SKM-1 (cell line): ENCODE data around the gene GALNTL6.

Experiments used
- DNase-seq: peaks from one replicate; lab custom pipeline; 2025; ENCODE audit not compliant: unreplicated experiment; lab: John Stamatoyannopoulos, UW

The GALNTL6 gene

DNA sequence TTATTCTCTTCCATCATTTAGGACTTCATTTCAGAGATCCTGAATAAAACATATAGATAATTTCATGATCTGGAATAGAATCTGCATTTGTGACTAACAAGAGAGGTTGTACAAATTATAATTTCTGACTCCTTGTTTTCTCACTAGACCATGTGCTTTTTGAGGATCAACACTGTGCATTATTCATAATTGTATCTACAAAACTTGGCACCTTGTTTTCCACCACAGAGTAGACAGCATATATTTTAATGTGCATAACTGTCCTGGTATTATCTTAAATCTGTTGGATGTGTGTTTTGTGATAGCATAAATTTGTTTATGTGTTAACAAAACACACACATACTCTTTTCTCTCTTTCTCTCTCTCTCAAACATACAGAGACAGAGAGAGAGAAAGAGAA lies 840.5 kb downstream of the GALNTL6 start:
- no peak for DNase-seq

DNA sequence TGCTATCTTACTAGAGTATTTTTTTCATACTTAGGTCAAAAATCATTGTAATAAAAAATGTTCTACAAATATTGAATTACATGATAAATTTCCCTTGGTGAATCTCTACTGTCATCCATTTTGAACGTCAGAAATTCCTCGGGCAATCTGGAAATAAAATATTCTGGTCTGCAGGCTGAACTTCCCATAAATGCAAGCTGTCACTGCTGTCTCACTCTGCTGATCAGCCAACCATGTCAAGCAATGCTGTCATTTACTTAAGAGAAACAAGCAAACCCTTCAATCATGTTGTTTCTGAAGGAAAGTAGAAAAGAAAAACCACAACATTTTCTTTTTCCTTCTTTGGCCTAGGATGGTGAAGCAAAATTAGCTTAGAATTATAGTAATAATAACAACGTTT lies 841.3 kb downstream of the GALNTL6 start:
- no peak for DNase-seq

DNA sequence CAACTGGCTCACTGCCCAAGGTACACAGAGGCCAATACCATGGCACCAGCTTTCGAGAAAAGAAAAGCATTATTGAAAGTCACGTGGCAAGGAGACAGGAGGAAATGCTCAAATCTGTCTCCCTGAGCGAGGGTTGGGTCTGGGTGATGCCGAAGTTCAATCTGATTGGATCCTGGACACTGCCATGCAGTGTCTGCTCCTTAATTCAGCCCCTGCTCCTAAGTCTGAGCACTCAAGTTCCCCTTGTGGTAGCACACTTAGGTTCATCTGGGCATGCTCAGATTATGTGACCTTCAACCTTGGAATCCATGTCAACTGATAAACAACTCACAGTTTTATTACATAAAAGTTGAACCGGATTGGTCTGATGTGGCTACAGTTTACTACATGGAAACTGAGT lies 842.9 kb downstream of the GALNTL6 start:
- no peak for DNase-seq

DNA sequence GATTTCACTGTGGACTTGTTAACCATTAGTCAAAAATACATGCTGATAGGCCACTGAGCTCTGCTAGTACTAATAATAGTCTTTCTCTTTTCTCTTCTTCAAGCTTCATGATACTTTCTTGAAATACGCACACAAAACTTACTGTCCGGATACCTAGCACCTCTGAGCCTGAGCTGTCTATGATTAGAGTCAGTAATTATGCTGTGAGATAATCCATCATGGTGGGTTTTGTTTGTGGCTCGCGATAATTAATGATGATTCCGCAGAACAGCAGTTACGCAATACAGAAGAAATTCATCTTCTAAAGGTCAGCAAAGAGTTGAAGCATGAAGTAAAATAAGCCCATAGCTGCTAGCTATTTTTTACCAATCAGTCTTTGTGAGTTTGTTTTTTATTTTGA lies 843.9 kb downstream of the GALNTL6 start:
- no peak for DNase-seq

DNA sequence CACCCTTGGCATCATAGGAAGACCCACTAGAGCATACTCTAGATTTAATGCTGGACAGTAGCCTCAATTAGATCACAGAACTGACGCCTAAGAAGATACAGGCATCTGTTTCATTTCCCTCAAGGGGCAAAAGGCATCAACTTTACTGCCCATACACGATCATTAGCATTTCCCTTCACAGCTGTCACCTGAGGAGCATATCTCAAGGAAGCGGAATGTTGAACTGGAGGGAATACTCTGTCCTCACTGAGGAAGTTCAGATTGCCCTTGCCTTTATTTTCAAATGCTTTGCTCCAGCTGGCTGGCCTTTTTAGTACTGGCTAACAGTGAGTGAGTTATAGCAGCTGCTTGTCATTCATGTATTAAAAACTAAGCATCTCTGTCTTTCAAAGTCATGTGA lies 847.0 kb downstream of the GALNTL6 start:
- no peak for DNase-seq

DNA sequence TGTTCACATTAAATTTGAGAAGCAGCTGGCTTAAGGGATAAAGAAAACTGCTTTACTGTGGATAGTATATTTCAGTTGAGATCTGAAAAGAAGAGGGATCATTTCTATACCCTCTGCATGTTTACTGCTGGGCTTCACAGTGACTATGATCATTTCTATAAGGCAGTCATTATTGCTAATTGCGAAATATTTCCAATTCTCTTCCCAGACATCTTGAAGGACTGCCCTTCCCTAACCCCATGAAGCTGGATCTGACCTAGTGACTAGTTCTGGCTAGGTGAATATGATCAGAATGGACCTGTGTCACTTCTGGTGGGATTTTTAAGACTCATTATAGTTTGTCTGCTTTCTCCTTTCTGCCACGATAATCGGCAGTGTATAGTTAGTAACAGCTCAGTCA lies 848.9 kb downstream of the GALNTL6 start:
- no peak for DNase-seq

DNA sequence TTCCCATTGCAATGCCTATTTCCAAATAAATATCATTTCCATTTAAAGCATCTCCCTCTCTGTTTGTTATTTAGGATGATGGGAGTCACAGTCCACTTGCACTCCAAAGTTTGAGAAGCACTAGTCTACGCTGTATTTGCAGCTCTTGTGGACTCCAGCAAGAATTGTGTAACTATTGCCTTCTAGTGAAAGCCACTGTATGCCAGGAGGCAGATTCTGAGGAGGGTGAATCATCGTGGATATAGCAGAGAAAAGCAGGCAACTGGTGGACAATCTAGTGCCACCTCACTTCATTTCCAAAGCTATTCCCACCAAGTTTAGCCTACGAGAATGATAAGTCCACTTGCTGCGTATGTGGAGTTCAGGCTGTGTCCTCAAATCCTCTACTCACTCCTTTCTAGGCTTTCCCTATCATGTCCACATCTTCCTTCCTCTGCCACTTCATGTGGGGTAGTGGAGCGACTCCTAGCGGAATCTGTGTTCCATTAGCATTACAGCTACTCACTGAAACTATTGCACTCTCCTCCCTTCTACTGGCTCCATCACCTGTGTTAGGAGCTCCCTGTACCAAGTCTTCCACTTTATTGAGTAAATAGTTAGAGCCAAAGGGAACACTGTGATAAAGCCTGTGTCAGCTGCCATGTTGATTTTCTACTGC lies 853.6 kb downstream of the GALNTL6 start:
- no peak for DNase-seq

DNA sequence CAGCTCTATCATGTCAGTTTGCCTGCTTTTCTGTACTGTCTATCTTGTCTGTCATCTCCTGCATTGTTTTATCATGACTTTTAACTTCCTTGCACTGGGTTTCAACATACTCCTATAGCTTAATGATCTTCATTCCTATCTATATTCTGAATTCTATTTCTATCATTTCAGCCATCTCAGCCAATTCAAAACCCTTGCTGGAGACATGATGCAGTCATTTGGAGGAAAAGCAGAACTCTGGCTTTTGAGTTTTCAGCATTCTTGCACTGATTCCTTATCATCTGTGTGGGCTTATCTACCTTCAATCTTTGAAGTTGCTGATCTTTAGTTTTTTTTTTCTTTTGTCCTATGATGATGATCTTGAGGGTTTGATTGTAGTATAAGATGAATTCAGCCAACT lies 861.6 kb downstream of the GALNTL6 start:
- no peak for DNase-seq

DNA sequence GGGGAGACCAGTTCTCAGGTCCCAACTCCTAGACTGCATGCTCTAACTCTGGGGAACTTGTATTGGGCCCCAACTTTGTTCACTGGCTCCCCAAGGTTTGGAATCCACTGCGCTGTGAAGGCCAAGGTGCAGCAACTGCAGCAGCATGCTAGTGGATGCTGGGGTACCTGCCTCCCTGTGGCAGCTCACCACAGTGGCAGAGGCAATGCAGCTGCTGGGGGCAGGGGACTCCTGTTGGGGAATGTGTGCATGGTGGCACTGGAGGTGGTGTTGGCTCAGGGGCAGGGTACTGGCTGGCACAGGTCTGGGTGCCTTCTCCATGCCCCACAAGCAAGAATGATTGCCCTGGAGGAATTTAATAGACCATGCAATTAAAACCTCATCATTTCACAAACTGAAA lies 862.0 kb downstream of the GALNTL6 start:
- DNase-seq = no peak

DNA sequence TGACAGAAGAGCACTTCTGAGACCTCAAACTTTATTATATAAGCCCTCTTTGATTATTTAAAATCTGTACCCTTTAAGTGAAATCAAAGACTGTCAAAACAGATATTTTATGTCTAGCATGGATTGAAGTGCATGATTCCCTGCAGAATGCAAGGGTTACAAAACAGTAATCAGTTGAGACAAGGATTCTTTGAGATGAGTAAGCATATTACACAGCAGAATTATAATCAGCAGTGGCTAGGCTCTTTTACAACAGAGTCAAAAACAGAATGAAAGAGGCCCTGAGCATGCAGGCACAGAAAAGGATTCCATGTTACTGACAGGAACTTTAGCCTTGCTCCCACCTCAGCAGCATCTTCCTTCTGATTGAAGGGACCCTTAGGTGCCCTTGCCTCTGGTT lies 867.5 kb downstream of the GALNTL6 start:
- DNase-seq = no peak

DNA sequence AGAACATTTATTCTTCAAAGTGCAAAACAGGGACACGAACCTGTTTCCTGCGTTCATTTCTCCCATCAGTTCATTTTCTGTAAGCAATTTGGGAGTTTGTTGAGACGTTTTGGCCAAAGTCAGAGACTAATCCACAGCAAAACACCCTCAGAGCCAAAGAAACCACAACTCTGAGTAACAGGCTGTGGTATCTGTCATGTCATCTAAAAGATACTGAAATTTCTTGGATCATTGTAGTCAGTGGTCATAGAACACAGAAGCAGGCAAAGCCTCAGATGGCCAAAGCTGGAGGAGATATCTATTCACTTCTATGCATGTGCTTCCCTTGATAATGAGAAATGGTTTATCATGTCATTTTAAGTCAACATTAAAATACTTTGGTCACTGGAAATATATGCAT lies 869.8 kb downstream of the GALNTL6 start:
- DNase-seq = no peak

DNA sequence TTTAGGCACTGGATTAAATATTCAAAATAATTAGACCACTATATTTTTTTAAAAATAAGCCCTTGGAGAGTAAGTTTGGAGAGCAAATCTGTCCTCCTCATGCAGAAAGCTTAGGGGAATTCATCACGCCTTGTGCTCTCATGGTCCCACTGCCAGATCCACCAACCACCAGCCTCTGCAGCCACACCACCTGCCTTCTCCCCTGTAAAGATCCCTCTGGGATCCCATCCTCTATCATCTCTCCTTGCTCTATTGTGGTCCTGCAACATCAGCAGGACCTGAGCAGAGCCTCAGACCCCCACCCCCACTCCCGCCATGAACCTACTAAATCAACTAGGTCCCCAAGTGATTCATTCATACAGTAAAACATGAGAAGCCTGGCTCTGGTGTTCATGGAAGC lies 872.8 kb downstream of the GALNTL6 start:
- no peak for DNase-seq

DNA sequence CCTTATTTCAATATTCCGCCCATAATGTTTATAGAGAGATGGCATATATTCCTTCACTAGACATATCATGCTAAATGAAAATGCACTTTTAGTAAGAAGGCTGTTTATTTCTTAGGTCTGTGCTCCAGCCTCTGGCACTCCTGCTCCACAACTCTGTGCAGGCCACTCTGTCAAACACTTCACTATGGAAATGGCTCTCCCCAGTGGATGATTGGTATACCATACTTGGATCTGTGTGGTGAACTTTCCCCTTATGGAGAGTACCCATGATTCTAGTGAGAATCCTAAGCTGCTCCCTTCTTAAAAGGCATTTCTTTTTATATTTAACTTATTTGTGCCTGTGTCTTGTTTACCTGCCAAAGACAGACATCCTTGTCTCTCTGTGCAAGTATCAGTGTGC lies 875.3 kb downstream of the GALNTL6 start:
- no peak for DNase-seq

DNA sequence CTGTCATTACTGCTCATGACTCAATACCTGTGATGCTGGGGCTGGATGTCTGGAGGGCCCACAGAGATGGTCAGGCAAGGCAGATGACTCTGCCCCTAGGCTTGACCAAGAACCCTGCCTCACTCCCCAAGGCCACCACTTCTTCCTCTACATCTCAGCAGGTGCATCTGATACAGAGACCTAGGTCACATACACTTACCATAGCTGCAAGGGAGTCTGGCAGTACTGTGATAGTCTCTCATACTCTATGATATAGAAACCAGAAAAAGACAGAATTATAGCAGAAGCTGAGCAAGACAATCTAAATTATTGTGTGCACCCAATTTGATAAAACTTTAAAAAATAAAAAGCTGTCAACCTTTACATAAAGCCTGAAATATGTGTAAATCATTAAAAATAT lies 878.3 kb downstream of the GALNTL6 start:
- DNase-seq = no peak

DNA sequence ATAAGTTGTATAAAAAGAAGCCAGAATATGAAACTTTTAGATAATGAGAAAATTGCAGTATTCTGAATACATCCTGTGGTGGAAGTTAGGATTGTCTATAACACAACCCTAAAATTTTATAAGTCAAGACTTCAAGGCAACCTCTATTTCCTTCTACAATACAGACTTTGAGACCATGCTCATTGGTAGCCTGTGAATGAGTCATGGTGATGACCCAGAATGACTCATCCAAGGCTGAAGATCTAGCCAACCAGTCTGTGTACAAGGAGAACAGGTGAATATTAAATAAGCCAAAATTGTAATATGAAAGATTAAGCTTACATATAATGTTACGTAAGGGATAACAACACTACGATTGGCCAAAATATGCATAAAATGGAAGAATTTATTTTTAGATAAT lies 879.5 kb downstream of the GALNTL6 start:
- no peak for DNase-seq

DNA sequence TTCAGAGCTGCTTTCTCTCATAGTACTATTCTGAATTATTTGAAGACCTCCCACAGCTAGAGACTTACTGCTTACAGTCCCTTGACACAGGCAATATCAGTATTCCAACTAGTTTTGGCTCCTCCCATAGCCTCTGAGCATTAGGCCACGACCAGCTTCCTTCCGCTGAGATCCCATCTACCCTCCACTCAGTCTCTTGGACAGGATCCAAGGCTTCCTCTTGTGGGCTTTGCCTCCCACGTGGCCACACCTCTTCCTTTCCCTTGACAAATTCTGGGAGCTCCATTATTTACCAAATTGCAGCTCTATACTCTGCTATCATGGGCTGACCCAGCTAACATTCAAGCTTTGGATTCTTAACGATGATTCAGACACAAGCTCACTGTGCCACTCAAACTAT lies 885.1 kb downstream of the GALNTL6 start:
- DNase-seq = no peak

DNA sequence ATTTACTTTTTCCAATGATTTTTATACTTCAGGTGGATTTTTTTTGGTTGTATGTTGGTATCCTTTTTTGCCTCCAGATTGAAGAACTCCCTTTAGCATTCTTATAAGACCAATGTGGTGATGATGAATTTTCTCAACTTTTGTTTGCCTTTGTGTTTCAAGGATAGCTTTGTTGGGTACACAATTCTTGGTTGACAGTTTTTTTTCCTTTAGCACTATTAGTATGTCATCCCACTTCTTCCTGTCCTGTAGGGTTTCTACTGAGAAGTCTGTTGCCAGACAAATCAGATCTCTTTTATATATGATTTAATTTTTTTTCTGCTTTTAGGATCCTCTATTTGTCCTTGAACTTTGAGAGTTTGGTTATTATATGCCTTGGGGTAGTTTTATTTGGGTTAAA lies 892.4 kb downstream of the GALNTL6 start:
- no peak for DNase-seq

DNA sequence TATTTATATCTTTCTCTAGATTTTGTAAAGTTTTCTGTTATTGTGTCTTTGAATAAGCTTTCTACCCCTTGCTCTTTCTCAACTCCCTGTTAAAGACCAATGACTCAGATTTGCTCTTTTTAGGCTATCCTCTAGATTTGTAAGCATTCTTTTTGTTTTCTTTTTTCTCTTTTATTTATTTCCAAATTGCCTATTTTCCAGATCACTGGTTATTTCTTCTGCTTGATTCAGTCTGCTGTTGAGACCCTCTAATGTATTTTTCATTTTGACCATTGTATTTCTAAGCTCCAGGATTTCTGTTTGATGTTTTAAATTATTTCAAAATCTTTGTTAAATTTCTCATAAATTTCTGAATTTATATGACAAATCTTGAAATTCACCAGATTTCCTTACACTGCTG lies 892.8 kb downstream of the GALNTL6 start:
- DNase-seq = no peak

DNA sequence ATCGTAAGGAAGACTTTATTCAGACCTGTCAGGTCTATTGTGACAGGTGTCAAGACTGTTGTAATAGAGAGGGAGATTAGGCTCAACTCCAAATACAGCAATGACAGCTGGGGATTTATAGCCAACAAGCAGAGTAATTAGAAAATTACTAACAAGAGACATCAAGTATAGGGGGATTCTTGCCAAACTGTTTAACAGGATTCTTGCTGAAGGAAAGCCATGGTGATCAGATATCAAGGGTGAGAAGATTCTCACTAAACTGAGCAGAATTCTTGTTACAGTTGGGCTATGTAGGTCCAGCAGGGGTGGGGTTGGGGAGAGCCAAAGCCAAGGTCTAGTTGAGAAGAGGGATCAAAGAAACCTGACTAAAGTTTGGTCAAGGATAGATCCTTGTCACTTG lies 894.4 kb downstream of the GALNTL6 start:
- DNase-seq = no peak

DNA sequence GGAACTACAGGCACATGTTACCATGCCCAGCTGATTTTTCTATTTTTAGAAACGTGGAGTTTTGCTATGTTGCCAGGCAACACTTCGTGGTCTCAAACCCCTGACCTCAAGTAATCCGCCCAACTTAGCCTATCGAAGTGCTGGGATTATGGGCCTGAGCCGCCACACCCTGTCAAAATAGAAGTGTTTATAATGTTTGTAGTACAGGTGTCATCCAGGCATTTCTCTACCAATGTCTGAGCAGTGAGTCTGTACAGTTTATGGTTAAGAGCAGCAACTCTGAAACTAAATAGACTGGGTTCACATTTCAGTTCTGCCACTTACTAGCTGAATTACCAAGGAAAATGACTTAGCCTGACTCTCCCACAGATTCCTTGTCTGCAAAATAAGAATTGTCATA lies 895.0 kb downstream of the GALNTL6 start:
- no peak for DNase-seq

DNA sequence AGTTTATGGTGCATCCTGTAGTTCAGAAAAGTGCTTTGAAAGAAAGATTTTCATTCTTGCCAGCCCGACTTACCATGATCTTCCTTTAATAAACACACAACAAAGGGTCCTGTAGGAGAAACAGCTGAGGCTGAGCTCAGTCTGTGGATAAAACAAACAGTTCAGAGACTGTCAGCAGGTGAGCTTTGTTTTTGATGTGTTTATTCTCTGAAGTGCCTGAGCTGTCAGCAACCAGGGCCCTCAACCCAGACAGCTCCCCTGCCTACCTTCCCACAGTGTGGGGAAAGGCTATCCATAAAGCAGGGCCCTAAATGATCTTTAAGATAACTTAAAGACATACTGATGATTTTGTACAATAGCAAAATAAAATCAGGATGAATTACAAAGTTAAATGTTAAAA lies 896.2 kb downstream of the GALNTL6 start:
- no peak for DNase-seq

DNA sequence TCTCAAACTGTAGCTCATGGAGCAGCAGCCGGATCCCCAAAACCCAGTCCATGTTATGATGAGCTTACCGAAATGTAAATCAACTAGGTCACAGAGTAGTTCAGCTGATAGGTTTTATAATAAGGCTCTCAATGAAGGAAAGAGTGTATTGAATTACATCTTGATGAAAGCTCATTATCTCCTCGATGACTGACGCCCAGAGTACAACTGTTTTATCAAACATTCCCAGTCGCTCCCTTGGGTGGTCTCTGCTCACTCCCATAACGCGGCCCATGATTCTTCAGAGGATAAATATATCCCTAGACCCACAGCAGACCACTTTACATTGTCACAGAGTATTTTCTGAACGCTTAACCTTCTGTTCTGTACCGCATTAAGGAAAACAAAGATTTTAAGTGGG lies 903.1 kb downstream of the GALNTL6 start:
- DNase-seq = no peak

DNA sequence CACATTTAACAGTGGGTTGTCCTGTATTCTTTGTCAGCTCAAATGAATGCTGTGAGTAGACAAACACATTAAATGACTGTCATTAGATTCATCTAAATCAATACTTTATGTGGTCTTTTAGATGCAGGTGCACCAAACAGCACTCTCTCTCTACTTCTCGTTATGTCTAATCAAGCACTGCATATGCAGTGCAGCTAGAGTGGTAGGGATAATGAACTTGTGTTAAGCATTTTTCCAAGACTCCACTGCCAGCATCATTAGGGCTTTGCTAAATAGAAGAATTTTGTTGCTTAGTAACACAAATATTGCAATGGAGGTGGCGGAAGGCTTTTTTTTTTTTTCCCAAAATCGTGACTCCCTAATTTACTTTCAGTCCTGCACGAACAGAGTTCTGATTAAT lies 908.5 kb downstream of the GALNTL6 start:
- no peak for DNase-seq

DNA sequence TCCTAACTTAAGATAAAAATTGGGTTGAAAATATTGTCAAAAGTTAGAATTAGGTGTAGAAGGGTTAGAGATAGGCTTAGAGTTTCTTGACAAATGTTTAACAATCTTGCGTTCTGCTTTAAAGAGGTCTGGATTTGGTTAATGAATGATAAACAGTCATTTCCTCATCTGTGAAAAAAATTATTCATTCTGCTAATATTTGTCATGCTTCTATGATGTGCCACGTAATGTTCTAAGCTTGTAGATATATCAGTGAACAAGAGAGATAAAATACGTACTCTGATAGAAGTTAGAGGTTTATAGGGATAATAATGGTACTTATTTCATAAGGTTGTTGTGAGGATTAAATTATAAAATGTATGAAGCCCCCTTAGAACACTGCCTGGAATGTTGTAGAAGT lies 912.4 kb downstream of the GALNTL6 start:
- DNase-seq = no peak
